H9 (cell line): ENCODE data around the gene ARMC9. TPM values are rescaled to one million over a fixed set of nuclear protein-coding genes. Genes with fewer than 3 reads are reported as not detected.

Experiments used
- DNase-seq: peaks from one replicate; pipeline ENCODE4 v3.0.0-alpha.2; 2017
- H2AFZ ChIP-seq: one replicate; pipeline ENCODE4 v1.6.1; 2013; ENCODE audit warnings: mild to moderate bottlenecking, low read length, control low read depth, moderate library complexity
- H2AK5ac ChIP-seq: 2 replicates; pipeline ENCODE4 v1.6.1; 2013; ENCODE audit warnings: low read length, control low read depth, mixed read lengths; ENCODE audit not compliant: insufficient read length
- H2BK120ac ChIP-seq: one replicate; pipeline ENCODE4 v1.6.1; 2013; ENCODE audit warnings: low read depth, mild to moderate bottlenecking, low read length, control low read depth, inconsistent platforms; ENCODE audit not compliant: poor library complexity, severe bottlenecking
- H2BK12ac ChIP-seq: 2 replicates; pipeline ENCODE4 v1.6.1; 2013; ENCODE audit warnings: low read length, control low read depth, mixed read lengths, low read depth; ENCODE audit not compliant: insufficient read length
- H2BK15ac ChIP-seq: 2 replicates; pipeline ENCODE4 v1.6.1; 2013; ENCODE audit warnings: low read depth, low read length, control low read depth
- H2BK20ac ChIP-seq: one replicate; pipeline ENCODE4 v1.6.1; 2013; ENCODE audit warnings: low read depth, mild to moderate bottlenecking, low read length, control low read depth, inconsistent platforms; ENCODE audit not compliant: poor library complexity, severe bottlenecking
- H2BK5ac ChIP-seq: 2 replicates; pipeline ENCODE4 v1.6.1; 2013; ENCODE audit warnings: low read length, control low read depth, mixed read lengths; ENCODE audit not compliant: insufficient read length
- H3K14ac ChIP-seq: 2 replicates; pipeline ENCODE4 v1.6.1; 2013; ENCODE audit warnings: low read length, control low read depth; ENCODE audit not compliant: insufficient read depth
- H3K18ac ChIP-seq: 2 replicates; pipeline ENCODE4 v1.6.1; 2013; ENCODE audit warnings: low read depth, mild to moderate bottlenecking, mixed read lengths, low read length, control low read depth; ENCODE audit not compliant: insufficient read length
- H3K23ac ChIP-seq: 2 replicates; pipeline ENCODE4 v1.6.1; 2013; ENCODE audit warnings: low read length, control low read depth, mixed read lengths, low read depth; ENCODE audit not compliant: insufficient read length
- H3K23me2 ChIP-seq: 2 replicates; pipeline ENCODE4 v1.6.1; 2013; ENCODE audit warnings: low read depth, mild to moderate bottlenecking, mixed read lengths, low read length, control low read depth; ENCODE audit not compliant: insufficient read length, poor library complexity, severe bottlenecking
- H3K27ac ChIP-seq: 2 replicates; pipeline ENCODE4 v1.5.1; 2013; ENCODE audit warnings: low read length, control low read depth, mixed read lengths, low read depth; ENCODE audit not compliant: insufficient read length
- H3K27me3 ChIP-seq: 2 replicates; pipeline ENCODE4 v1.6.1; 2013; ENCODE audit warnings: low read length, control low read depth, inconsistent platforms; ENCODE audit not compliant: insufficient read depth
- H3K4ac ChIP-seq: 2 replicates; pipeline ENCODE4 v1.6.1; 2013; ENCODE audit warnings: low read depth, mild to moderate bottlenecking, control low read depth, inconsistent platforms, low read length, moderate library complexity
- H3K4me1 ChIP-seq: 2 replicates; pipeline ENCODE4 v1.6.1; 2013; ENCODE audit warnings: low read length, control low read depth, inconsistent platforms; ENCODE audit not compliant: insufficient read depth
- H3K4me2 ChIP-seq: 2 replicates; pipeline ENCODE4 v1.6.1; 2013; ENCODE audit warnings: low read length, control low read depth, mixed read lengths; ENCODE audit not compliant: insufficient read length, insufficient read depth
- H3K56ac ChIP-seq: 2 replicates; pipeline ENCODE4 v1.6.1; 2013; ENCODE audit warnings: low read depth, mild to moderate bottlenecking, mixed read lengths, low read length, control low read depth; ENCODE audit not compliant: insufficient read length
- H3K79me1 ChIP-seq: 2 replicates; pipeline ENCODE4 v1.6.1; 2013; ENCODE audit warnings: low read depth, mild to moderate bottlenecking, moderate library complexity, low read length, control low read depth, inconsistent platforms; ENCODE audit not compliant: insufficient read depth, poor library complexity, severe bottlenecking
- H3K79me2 ChIP-seq: 2 replicates; pipeline ENCODE4 v1.6.1; 2013; ENCODE audit warnings: low read length, control low read depth, inconsistent platforms; ENCODE audit not compliant: insufficient read depth
- H3K9ac ChIP-seq: 2 replicates; pipeline ENCODE4 v1.6.1; 2013; ENCODE audit warnings: low read length, control low read depth, mixed read lengths; ENCODE audit not compliant: insufficient read length; ENCODE audit errors: extremely low read depth
- H3K9me3 ChIP-seq: one replicate; pipeline ENCODE4 v1.6.1; 2013; ENCODE audit warnings: low read depth, low read length, inconsistent platforms; ENCODE audit not compliant: control insufficient read depth
- H3T11ph ChIP-seq: one replicate; pipeline ENCODE4 v1.6.1; 2013; ENCODE audit warnings: mild to moderate bottlenecking, low read length, control low read depth, inconsistent platforms
- H4K20me1 ChIP-seq: one replicate; pipeline ENCODE4 v1.6.1; 2013; ENCODE audit not compliant: control insufficient read depth, insufficient read length, insufficient read depth
- H4K5ac ChIP-seq: 2 replicates; pipeline ENCODE4 v1.6.1; 2013; ENCODE audit warnings: low read depth, mild to moderate bottlenecking, mixed read lengths, low read length, control low read depth; ENCODE audit not compliant: insufficient read length
- H4K8ac ChIP-seq: replicated peaks from 2 replicates; pipeline ENCODE4 v1.6.1; 2013; ENCODE audit warnings: low read length, control low read depth, mixed read lengths, low read depth; ENCODE audit not compliant: insufficient read length
- H4K91ac ChIP-seq: 2 replicates; pipeline ENCODE4 v1.6.1; 2013; ENCODE audit warnings: low read depth, mild to moderate bottlenecking, moderate library complexity, mixed read lengths, low read length, control low read depth; ENCODE audit not compliant: insufficient read length
- H3K27ac Mint-ChIP-seq, 3 experiments: 2 replicates in 2 of 3; 3 replicates in 1 of 3; pipeline ENCODE4 v1.8.0; 2020 to 2021; ENCODE audit warnings: mixed read lengths in 3 of 3, mild to moderate bottlenecking in 1 of 3, moderate library complexity in 1 of 3
- H3K27me3 Mint-ChIP-seq: 2 replicates; pipeline ENCODE4 v1.8.0; 2021; ENCODE audit warnings: low read depth, mild to moderate bottlenecking, moderate library complexity, mixed read lengths
- H3K36me3 Mint-ChIP-seq, 3 experiments: 2 replicates in 2 of 3; 3 replicates in 1 of 3; pipeline ENCODE4 v1.8.0; 2020 to 2021; ENCODE audit warnings: low read depth in 3 of 3, mixed read lengths in 3 of 3; ENCODE audit not compliant: insufficient read depth in 1 of 3
- H3K4me1 Mint-ChIP-seq, 2 experiments: 2 replicates each; pipeline ENCODE4 v1.8.0; 2020; ENCODE audit warnings: mixed read lengths in 2 of 2
- H3K4me3 Mint-ChIP-seq, 2 experiments: 2 replicates in 1 of 2; 3 replicates in 1 of 2; pipeline ENCODE4 v1.8.0; 2020 to 2021; ENCODE audit warnings: mild to moderate bottlenecking in 2 of 2, mixed read lengths in 2 of 2, moderate library complexity in 1 of 2
- H3K9me3 Mint-ChIP-seq, 2 experiments: 2 replicates in 1 of 2; 3 replicates in 1 of 2; pipeline ENCODE4 v1.8.0; 2020; ENCODE audit warnings: mild to moderate bottlenecking in 2 of 2, mixed read lengths in 2 of 2, moderate library complexity in 1 of 2
- CTCF ChIP-seq: fragments of 200-600 bp; sonication (generic); conservative IDR thresholded peaks from 3 replicates; pipeline ENCODE4 v1.8.0; 2021; ENCODE audit warnings: antibody characterized with exemption, mild to moderate bottlenecking
- WGBS: extraction: QIAGEN DNeasy Blood & Tissue Kit; methylation state at CpG from one replicate; pipeline ENCODE4 v1.1.7; 2013; ENCODE audit warnings: missing lambda C conversion rate, low lambda C conversion rate, mixed read lengths; ENCODE audit not compliant: insufficient read length; ENCODE audit errors: extremely low coverage; 5-methylcytosine and 5-hydroxymethylcytosine counted together
- total RNA-seq: library from RNA; stranded (reverse); gene quantifications from 2 replicates; pipeline ENCODE4 v1.2.1, GENCODE V29; 2021

ARMC9 gene
- total RNA-seq, 1 experiment from 2014 or later: 37.6 TPM

DNA sequence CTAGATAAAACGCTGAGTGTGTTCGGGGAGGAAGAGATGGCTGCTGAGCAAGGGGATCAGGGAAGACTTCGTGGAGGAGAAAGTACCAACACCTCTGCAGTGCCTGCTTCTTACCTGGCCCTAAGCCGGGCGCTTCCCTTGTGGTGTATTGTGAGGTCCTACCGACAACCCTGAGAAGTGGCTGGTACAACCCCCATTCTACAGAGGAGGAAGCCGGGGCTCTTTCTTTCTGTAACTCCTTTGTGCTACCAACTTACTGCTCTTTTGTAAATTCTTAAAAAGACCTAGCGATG, 96.9 kb downstream of the ARMC9 start:
- peak overlapping the region in 2 of 3 experiments; percentile 5 to 74; a peak in 5 of 7 replicates for H3K27ac Mint-ChIP-seq
- H3K14ac ChIP-seq: no peak overlapping the region
- H3K23ac ChIP-seq: no peak overlapping the region
- no peak overlapping the region for H3K4ac ChIP-seq
- no peak overlapping the region for H2BK120ac ChIP-seq
- H3K79me2 ChIP-seq: no peaks in the 10 kb centered on the region
- no peak overlapping the region for H2AFZ ChIP-seq
- H3K4me3 Mint-ChIP-seq: no peak overlapping the region
- no peaks in the 10 kb centered on the region for H3K27me3 ChIP-seq
- no CpG with 5 or more reads among the region's 8 CpGs for WGBS
- no peak overlapping the region for H2BK5ac ChIP-seq
- H3K56ac ChIP-seq: no peak overlapping the region
- H3T11ph ChIP-seq: no peak overlapping the region
- H3K9me3 ChIP-seq: no peaks in the 10 kb centered on the region
- H2AK5ac ChIP-seq: no peak overlapping the region
- H3K27ac ChIP-seq: no peak overlapping the region
- H3K4me1 Mint-ChIP-seq: peaks cover 8 to 16% of the 10 kb centered on the region in 2 experiments
- H4K20me1 ChIP-seq: no peaks in the 10 kb centered on the region
- no peaks in the 10 kb centered on the region for H3K79me1 ChIP-seq
- no peak overlapping the region for H3K4me2 ChIP-seq
- no peaks in the 10 kb centered on the region for H3K23me2 ChIP-seq
- no peak overlapping the region for H3K9ac ChIP-seq
- DNase-seq: no peak
- H4K91ac ChIP-seq: no peak overlapping the region
- no peak overlapping the region for H2BK20ac ChIP-seq
- no peak overlapping the region for H4K8ac ChIP-seq
- H3K4me1 ChIP-seq: no peaks in the 10 kb centered on the region
- no peak overlapping the region for H4K5ac ChIP-seq
- no peaks in the 10 kb centered on the region for H3K27me3 Mint-ChIP-seq
- H3K18ac ChIP-seq: no peak overlapping the region
- no peak overlapping the region for H2BK15ac ChIP-seq
- H3K36me3 Mint-ChIP-seq: peaks cover 5 to 18% (median 5%) of the 10 kb centered on the region in 3 experiments; a peak in 6 of 7 replicates
- no peak overlapping the region for H2BK12ac ChIP-seq
- no peaks in the 10 kb centered on the region for H3K9me3 Mint-ChIP-seq
- TF ChIP-seq CTCF: no peak
